Memory B cell (primary cell): Measurements from ENCODE around the gene CCDC191.
A peak's percentile ranks its signal among the peaks of the same experiment; 100 is the strongest.

ENCODE experiments used
- ATAC-seq: fragments of 150-1000 bp; cut with Tn5 transposase; 2 replicates; pipeline ENCODE4 v1.10.0; 2021; ENCODE audit warnings: low read depth, mild to moderate bottlenecking, moderate library complexity
- DNase-seq, 2 donors: peaks; one replicate each; pipeline ENCODE4 v3.0.0; 2022; ENCODE audit warnings: low spot score in 2 of 2
- H3K27ac Mint-ChIP-seq: one replicate; pipeline ENCODE4 v1.8.0; 2022; ENCODE audit warnings: mild to moderate bottlenecking, moderate library complexity, mixed read lengths
- H3K27me3 Mint-ChIP-seq: one replicate; pipeline ENCODE4 v1.8.0; 2022; ENCODE audit warnings: mixed read lengths
- H3K36me3 Mint-ChIP-seq: one replicate; pipeline ENCODE4 v1.8.0; 2022; ENCODE audit warnings: mild to moderate bottlenecking, mixed read lengths
- H3K4me1 Mint-ChIP-seq: one replicate; pipeline ENCODE4 v1.8.0; 2022; ENCODE audit warnings: mixed read lengths
- H3K4me3 Mint-ChIP-seq: one replicate; pipeline ENCODE4 v1.8.0; 2022; ENCODE audit warnings: mild to moderate bottlenecking, moderate library complexity, mixed read lengths
- H3K9me3 Mint-ChIP-seq: one replicate; pipeline ENCODE4 v1.8.0; 2022; ENCODE audit warnings: mixed read lengths

CCDC191 gene

DNA sequence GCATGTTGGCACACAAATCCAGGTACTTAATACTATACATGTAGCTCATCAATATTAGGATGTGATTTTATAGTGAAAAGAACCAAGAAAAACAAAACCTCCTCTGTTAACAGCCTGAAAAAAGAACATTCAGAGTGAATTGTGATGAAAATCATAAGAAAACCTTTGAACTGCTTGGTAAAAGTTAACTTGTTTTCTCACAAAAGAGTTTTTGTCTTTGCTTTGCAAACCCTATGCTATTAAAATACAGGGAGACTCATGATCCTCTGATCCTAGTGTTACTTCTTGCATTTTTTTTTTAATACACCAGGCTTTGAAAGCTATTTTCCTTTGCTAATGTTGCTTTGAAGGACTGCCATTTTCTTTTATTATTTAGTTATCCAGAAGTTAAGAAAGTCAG lies 23.9 kb upstream of the CCDC191 start:
- Mint-ChIP-seq H3K36me3 (peaks cover 42% of the 10 kb centered on the region), H3K4me1 (no peaks in the 10 kb centered on the region), H3K4me3 (no peak overlapping the region), H3K9me3 (no peaks in the 10 kb centered on the region), H3K27ac (no peak overlapping the region), H3K27me3 (no peaks in the 10 kb centered on the region)
- ATAC-seq (no peak), DNase-seq (no peak)

DNA sequence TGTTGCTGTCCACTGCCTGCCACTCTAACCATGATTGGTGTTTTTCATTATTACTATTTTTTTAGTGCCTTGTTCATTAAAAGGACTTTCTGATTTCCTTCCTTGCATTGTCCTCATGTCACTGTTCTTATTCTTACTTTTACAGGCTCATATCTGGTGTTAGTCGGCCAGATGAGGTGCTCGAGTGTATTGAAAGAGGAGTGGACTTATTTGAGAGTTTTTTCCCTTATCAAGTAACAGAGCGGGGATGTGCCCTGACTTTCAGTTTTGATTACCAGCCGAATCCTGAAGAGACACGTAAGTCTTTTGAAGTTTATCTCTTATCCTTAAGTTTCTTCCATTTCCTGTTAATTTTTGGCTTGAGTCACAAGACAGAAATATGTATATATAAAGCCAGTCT lies 23.4 kb upstream of the CCDC191 start:
- DNase-seq (no peak), ATAC-seq (no peak)
- H3K27me3 Mint-ChIP-seq, result no peaks in the 10 kb centered on the region
- H3K4me1 Mint-ChIP-seq, result no peaks in the 10 kb centered on the region
- H3K36me3 Mint-ChIP-seq, result peaks cover 46% of the 10 kb centered on the region
- H3K9me3 Mint-ChIP-seq, result no peaks in the 10 kb centered on the region
- H3K4me3 Mint-ChIP-seq, result no peak overlapping the region
- no peak overlapping the region for H3K27ac Mint-ChIP-seq

DNA sequence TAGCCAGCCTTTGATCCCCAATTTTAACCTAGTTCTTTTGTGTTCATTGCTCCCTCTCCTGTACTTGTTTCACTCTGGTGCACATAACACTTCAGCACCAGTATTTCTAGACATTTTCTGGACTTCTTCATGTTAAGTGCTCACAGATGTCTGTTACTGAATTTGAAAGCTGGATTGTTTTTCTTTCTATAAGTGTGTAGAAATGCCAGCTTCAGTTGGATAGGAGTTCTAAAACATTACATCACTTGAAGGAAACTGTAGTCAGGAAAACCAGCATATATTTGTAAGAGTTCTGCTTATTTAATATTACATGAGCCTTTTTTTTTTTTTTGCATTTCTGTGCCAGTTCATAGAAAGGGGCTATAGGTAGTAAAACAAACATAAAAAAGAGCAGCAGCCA lies 21.8 kb upstream of the CCDC191 start:
- H3K36me3 Mint-ChIP-seq, result peaks cover 50% of the 10 kb centered on the region
- H3K27ac Mint-ChIP-seq, result no peak overlapping the region
- DNase-seq (no peak), ATAC-seq (no peak)
- H3K4me1 Mint-ChIP-seq, result peaks cover 5% of the 10 kb centered on the region
- H3K9me3 Mint-ChIP-seq, result no peaks in the 10 kb centered on the region
- H3K27me3 Mint-ChIP-seq, result no peaks in the 10 kb centered on the region
- H3K4me3 Mint-ChIP-seq, result no peak overlapping the region

DNA sequence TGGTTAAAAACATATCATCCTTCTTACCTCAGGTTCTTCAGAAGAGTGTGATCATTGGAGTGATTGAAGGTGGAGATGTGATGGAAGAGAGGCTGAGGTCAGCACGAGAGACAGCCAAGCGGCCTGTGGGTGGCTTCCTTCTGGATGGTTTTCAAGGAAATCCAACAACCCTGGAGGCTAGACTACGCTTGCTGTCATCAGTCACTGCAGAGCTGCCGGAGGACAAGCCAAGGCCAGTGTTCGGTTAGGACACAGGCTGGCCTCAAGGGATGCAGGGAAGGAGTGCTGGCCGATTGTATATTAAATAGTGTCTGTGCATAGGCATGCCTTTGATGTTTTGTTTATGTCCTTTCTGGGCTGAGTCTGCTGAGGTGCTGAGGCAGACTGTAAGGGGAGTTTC lies 20.4 kb upstream of the CCDC191 start:
- no peaks in the 10 kb centered on the region for H3K9me3 Mint-ChIP-seq
- no peak overlapping the region for H3K4me3 Mint-ChIP-seq
- DNase-seq, result no peak
- H3K4me1 Mint-ChIP-seq, result peaks cover 5% of the 10 kb centered on the region
- no peak overlapping the region for H3K27ac Mint-ChIP-seq
- H3K36me3 Mint-ChIP-seq, result peaks cover 52% of the 10 kb centered on the region
- ATAC-seq, result no peak
- no peaks in the 10 kb centered on the region for H3K27me3 Mint-ChIP-seq

GRCh38 chr3:114071786-114072185 lies 15.5 kb upstream of the CCDC191 start:
- peaks cover 55% of the 10 kb centered on the region for H3K36me3 Mint-ChIP-seq
- ATAC-seq, result no peak
- DNase-seq, result no peak
- peak overlapping the region; percentile 18 for H3K27ac Mint-ChIP-seq
- H3K4me3 Mint-ChIP-seq, result no peak overlapping the region
- H3K4me1 Mint-ChIP-seq, result peaks cover 5% of the 10 kb centered on the region
- H3K27me3 Mint-ChIP-seq, result no peaks in the 10 kb centered on the region
- no peaks in the 10 kb centered on the region for H3K9me3 Mint-ChIP-seq

- ATAC-seq, result no peak
- no peaks in the 10 kb centered on the region for H3K9me3 Mint-ChIP-seq
- no peak for DNase-seq
- H3K36me3 Mint-ChIP-seq, result peaks cover 41% of the 10 kb centered on the region
- H3K4me1 Mint-ChIP-seq, result peaks cover 5% of the 10 kb centered on the region
- no peak overlapping the region for H3K4me3 Mint-ChIP-seq
- H3K27ac Mint-ChIP-seq, result no peak overlapping the region
- H3K27me3 Mint-ChIP-seq, result no peaks in the 10 kb centered on the region
These were observed 12.0 kb upstream of the CCDC191 start for GRCh38 chr3:114068336-114068735.

GRCh38 chr3:114067804-114068203 lies 11.5 kb upstream of the CCDC191 start:
- H3K27me3 Mint-ChIP-seq, result no peaks in the 10 kb centered on the region
- no peak for ATAC-seq
- H3K36me3 Mint-ChIP-seq, result peaks cover 38% of the 10 kb centered on the region
- H3K4me3 Mint-ChIP-seq, result no peak overlapping the region
- no peak overlapping the region for H3K27ac Mint-ChIP-seq
- H3K9me3 Mint-ChIP-seq, result no peaks in the 10 kb centered on the region
- DNase-seq, result no peak
- peaks cover 5% of the 10 kb centered on the region for H3K4me1 Mint-ChIP-seq

DNA sequence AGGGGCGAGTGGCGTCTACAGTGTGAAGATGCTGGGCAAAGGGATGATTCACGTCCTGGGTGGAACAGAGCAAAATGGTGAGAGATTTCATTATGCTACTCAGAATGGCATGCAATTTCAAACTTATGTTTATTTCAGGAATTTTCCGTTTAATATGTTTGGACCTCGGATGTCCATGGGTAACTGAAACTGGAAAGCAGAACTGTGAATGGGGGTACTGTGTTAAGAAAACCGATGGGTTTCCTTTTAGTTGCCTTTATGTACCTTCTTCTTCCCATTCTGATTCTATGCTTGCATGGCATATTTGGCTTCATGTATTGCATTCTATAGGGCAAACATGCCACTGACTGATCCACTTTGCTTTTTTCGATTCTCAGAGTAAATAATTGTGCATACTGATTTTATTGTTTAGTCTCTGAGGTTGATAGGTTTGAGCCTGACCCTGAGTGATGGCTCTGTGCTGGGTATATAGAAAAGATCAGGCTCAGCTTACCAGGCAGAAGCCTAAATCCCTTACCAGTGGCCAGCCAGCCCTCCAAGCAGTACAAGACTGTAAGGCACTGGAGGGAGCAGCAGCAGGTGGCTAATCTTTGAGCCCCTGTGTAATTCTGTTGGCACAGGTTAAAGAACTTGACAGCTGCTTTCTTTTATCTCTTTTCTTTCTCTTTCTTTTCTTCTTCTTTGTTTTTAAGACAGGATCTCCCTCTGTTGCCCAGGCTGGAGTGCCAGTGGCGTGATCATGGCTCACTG lies 4.8 kb upstream of the CCDC191 start:
- Mint-ChIP-seq H3K4me3 (no peak overlapping the region), H3K4me1 (peaks cover 37% of the 10 kb centered on the region), H3K27me3 (no peaks in the 10 kb centered on the region), H3K27ac (peak overlapping the region; percentile 56), H3K36me3 (peaks cover 10% of the 10 kb centered on the region), H3K9me3 (no peaks in the 10 kb centered on the region)
- no peak for DNase-seq
- ATAC-seq, result no peak

GRCh38 chr3:114058646-114059045 lies 2.3 kb upstream of the CCDC191 start:
- H3K27ac Mint-ChIP-seq, result peak overlapping the region; percentile 60
- no peaks in the 10 kb centered on the region for H3K27me3 Mint-ChIP-seq
- DNase-seq (no peak), ATAC-seq (no peak)
- H3K4me1 Mint-ChIP-seq, result peaks cover 37% of the 10 kb centered on the region
- H3K36me3 Mint-ChIP-seq, result peaks cover 5% of the 10 kb centered on the region
- H3K4me3 Mint-ChIP-seq, result peak overlapping the region; percentile 50
- H3K9me3 Mint-ChIP-seq, result no peaks in the 10 kb centered on the region

- DNase-seq, result no peak
- Mint-ChIP-seq H3K36me3 (peaks cover 5% of the 10 kb centered on the region), H3K4me3 (peak overlapping the region; percentile 97), H3K27me3 (no peaks in the 10 kb centered on the region), H3K9me3 (no peaks in the 10 kb centered on the region), H3K4me1 (peaks cover 37% of the 10 kb centered on the region), H3K27ac (peak overlapping the region; percentile 99)
- no peak for ATAC-seq
These were observed 653 bp upstream of the CCDC191 start for GRCh38 chr3:114057011-114057347.

- peaks cover 11% of the 10 kb centered on the region for H3K36me3 Mint-ChIP-seq
- DNase-seq (no peak), ATAC-seq (no peak)
- no peak overlapping the region for H3K27ac Mint-ChIP-seq
- no peaks in the 10 kb centered on the region for H3K9me3 Mint-ChIP-seq
- H3K4me1 Mint-ChIP-seq, result peaks cover 4% of the 10 kb centered on the region
- H3K27me3 Mint-ChIP-seq, result no peaks in the 10 kb centered on the region
- no peak overlapping the region for H3K4me3 Mint-ChIP-seq
These were observed 4.1 kb downstream of the CCDC191 start for GRCh38 chr3:114052216-114052615.

DNA sequence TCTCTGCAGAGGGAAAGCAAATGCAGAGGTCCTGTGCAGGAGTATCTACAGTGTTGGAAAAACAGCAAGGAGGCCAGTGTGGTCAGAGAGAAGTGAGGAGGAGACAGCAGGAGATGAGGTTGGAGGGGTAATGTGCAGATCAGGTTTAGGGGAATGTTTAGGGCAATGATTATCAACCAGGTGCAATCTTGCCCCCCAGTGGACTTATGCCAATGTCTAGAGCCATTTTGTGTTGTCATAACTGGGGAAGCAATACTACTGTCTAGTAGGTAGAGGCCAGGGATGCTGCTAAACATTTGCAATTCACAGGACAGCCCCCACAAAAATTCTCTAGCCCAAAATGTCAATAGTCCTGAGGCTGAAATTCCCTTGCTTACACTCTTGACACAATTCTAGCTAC lies 13.1 kb downstream of the CCDC191 start:
- H3K4me1 Mint-ChIP-seq, result peaks cover 4% of the 10 kb centered on the region
- H3K27ac Mint-ChIP-seq, result peak overlapping the region; percentile 4
- H3K36me3 Mint-ChIP-seq, result peaks cover 7% of the 10 kb centered on the region
- no peaks in the 10 kb centered on the region for H3K27me3 Mint-ChIP-seq
- ATAC-seq, result peak; percentile 86
- H3K9me3 Mint-ChIP-seq, result no peaks in the 10 kb centered on the region
- peak in 1 of 2 donors; percentile 20 for DNase-seq
- no peak overlapping the region for H3K4me3 Mint-ChIP-seq

DNA sequence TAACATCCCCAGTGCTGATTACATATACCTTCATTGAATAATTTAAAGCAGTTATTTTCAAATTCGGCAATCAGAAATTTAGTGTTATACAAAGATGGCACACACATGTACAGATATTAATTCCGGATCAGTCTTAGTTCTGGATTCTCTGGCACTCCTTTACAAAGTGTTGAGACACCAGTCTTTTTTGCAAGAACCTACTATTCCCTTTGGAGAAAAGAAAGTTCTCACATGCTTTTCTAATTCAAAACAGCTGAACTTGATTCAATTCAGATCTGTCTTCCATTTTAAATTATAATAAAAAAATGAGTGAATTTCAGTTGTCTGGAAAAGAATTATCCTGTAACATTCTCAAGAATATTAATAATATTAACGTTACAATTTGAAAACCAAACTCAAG lies 20.4 kb downstream of the CCDC191 start:
- H3K27ac Mint-ChIP-seq, result no peak overlapping the region
- no peaks in the 10 kb centered on the region for H3K27me3 Mint-ChIP-seq
- ATAC-seq (no peak), DNase-seq (no peak)
- H3K9me3 Mint-ChIP-seq, result no peaks in the 10 kb centered on the region
- peaks cover 22% of the 10 kb centered on the region for H3K36me3 Mint-ChIP-seq
- H3K4me3 Mint-ChIP-seq, result no peak overlapping the region
- H3K4me1 Mint-ChIP-seq, result no peaks in the 10 kb centered on the region

- Mint-ChIP-seq H3K4me1 (no peaks in the 10 kb centered on the region), H3K27me3 (no peaks in the 10 kb centered on the region), H3K36me3 (peaks cover 21% of the 10 kb centered on the region), H3K9me3 (no peaks in the 10 kb centered on the region), H3K4me3 (no peak overlapping the region), H3K27ac (no peak overlapping the region)
- no peak for DNase-seq
- ATAC-seq, result no peak
These were observed 21.4 kb downstream of the CCDC191 start for GRCh38 chr3:114034787-114035545.

DNA sequence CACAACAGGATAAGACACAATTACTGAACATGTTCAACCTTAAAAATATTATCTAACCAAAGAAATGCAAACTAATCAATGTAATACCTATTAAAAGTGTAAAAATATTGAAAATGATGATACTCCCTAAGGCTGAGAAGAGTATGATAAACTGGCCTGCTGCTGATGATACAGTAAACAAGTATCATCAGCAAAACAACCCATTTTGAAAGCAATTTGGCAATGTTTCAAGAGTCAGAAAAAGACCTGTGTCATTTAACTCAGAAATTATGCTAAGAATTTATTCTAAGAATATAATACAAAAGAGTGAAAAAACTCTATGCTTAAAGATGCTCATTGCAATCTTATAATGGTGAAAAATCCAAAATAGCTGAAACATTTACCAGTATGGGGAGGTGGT lies 22.1 kb downstream of the CCDC191 start:
- Mint-ChIP-seq H3K4me1 (no peaks in the 10 kb centered on the region), H3K27ac (no peak overlapping the region), H3K4me3 (no peak overlapping the region)

More for the DNA sequence above, 22.1 kb downstream of the CCDC191 start:
- DNase-seq (no peak), ATAC-seq (no peak)
- Mint-ChIP-seq H3K36me3 (peaks cover 22% of the 10 kb centered on the region), H3K27me3 (no peaks in the 10 kb centered on the region), H3K9me3 (no peaks in the 10 kb centered on the region)
